Mesothelial cell of epicardium (in vitro differentiated cells): ENCODE results near the gene FANCI. TPM values are rescaled to one million over a fixed set of nuclear protein-coding genes. Genes with fewer than 3 reads are reported as not detected.
A peak's percentile ranks its signal among the peaks of the same experiment; 100 is the strongest.

Experiments used
- DNase-seq, 2 experiments: peaks; one replicate each; pipeline ENCODE4 v3.0.0; 2021; ENCODE audit warnings: low spot score in 2 of 2; ENCODE audit not compliant: unreplicated experiment in 2 of 2
- H3K27ac Mint-ChIP-seq: 2 replicates; pipeline ENCODE4 v1.8.0; 2021; ENCODE audit warnings: mixed read lengths
- H3K27me3 Mint-ChIP-seq: 2 replicates; pipeline ENCODE4 v1.8.0; 2021; ENCODE audit warnings: low read depth, mixed read lengths
- H3K36me3 Mint-ChIP-seq: 2 replicates; pipeline ENCODE4 v1.8.0; 2021; ENCODE audit warnings: mixed read lengths
- H3K4me1 Mint-ChIP-seq: 2 replicates; pipeline ENCODE4 v1.8.0; 2021; ENCODE audit warnings: mixed read lengths
- H3K4me3 Mint-ChIP-seq: 2 replicates; pipeline ENCODE4 v1.8.0; 2021; ENCODE audit warnings: mild to moderate bottlenecking, moderate library complexity, mixed read lengths
- H3K9me3 Mint-ChIP-seq: 2 replicates; pipeline ENCODE4 v1.8.0; 2021; ENCODE audit warnings: mixed read lengths
- CTCF ChIP-seq: fragments of 200-600 bp; sonication (generic); IDR thresholded peaks from one replicate; pipeline ENCODE4 v1.5.0; 2021; ENCODE audit warnings: antibody characterized with exemption; ENCODE audit not compliant: unreplicated experiment
- total RNA-seq: library from RNA; stranded (reverse); gene quantifications from 3 replicates; pipeline ENCODE4 v1.2.1, GENCODE V29; 2021

FANCI gene
- total RNA-seq, 1 donor from 2014 or later, result 37.2 TPM

DNA sequence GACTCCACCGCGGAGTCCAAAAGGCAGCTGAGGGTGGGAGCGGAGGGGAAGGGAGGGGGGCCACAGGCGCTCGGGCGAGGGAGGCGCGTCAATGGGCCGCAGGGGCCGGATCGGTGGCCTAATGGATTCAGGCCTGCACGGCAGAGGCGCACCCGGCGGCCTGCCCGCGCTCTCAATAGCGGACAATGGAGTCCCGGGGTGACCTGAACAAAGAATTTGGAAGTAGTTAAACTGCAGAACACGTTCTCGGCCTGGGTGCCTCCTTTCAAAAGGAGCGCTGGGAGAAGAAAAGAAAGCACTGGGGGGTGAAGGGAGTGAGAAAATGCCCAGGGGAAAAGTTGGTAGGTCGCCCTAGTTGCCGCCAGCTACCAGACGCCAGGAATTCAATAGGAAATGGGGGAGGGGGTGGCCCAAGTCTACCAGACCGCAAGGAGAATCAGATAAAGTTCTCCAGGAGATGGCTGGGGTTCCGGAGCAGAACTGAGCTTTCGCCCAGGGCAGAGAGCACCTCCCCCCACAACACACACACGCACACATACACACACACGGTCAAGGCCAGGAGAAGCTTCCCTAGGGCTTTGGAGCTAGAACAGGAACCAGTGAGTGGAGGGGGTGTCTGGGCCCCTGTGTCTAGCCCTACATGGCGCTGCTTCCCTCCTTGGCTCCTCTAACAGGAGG lies 116.7 kb downstream of the FANCI start:
- Mint-ChIP-seq H3K4me3 (no peak overlapping the region), H3K9me3 (no peaks in the 10 kb centered on the region), H3K36me3 (no peaks in the 10 kb centered on the region), H3K27ac (no peak overlapping the region), H3K4me1 (peaks cover 2% of the 10 kb centered on the region), H3K27me3 (peaks cover 95% of the 10 kb centered on the region)
- no peak for DNase-seq
- TF ChIP-seq CTCF, result no peak

- Mint-ChIP-seq H3K4me1 (peaks cover 2% of the 10 kb centered on the region), H3K4me3 (no peak overlapping the region), H3K36me3 (no peaks in the 10 kb centered on the region), H3K27ac (no peak overlapping the region), H3K27me3 (peaks cover 95% of the 10 kb centered on the region), H3K9me3 (no peaks in the 10 kb centered on the region)
- peak; percentile 77 to 91 for DNase-seq
- TF ChIP-seq CTCF, result no peak
Measured at GRCh38 chr15:89361451-89362202, 117.8 kb downstream of the FANCI start.

GRCh38 chr15:89362203-89363101 lies 118.7 kb downstream of the FANCI start:
- peaks cover 5% of the 10 kb centered on the region for H3K4me1 Mint-ChIP-seq
- no peak for TF ChIP-seq CTCF
- H3K27ac Mint-ChIP-seq, result no peak overlapping the region
- no peaks in the 10 kb centered on the region for H3K36me3 Mint-ChIP-seq
- no peaks in the 10 kb centered on the region for H3K9me3 Mint-ChIP-seq
- no peak for DNase-seq
- H3K4me3 Mint-ChIP-seq, result no peak overlapping the region
- H3K27me3 Mint-ChIP-seq, result peaks cover 95% of the 10 kb centered on the region

GRCh38 chr15:89363133-89363532 lies 119.4 kb downstream of the FANCI start:
- no peak for DNase-seq
- Mint-ChIP-seq H3K27me3 (peaks cover 95% of the 10 kb centered on the region), H3K27ac (no peak overlapping the region), H3K4me1 (peaks cover 5% of the 10 kb centered on the region), H3K36me3 (no peaks in the 10 kb centered on the region), H3K9me3 (no peaks in the 10 kb centered on the region), H3K4me3 (no peak overlapping the region)
- no peak for TF ChIP-seq CTCF

GRCh38 chr15:89363770-89364169 lies 120.0 kb downstream of the FANCI start:
- Mint-ChIP-seq H3K36me3 (no peaks in the 10 kb centered on the region), H3K4me3 (no peak overlapping the region), H3K4me1 (peaks cover 7% of the 10 kb centered on the region), H3K27ac (no peak overlapping the region), H3K9me3 (no peaks in the 10 kb centered on the region), H3K27me3 (peaks cover 95% of the 10 kb centered on the region)
- TF ChIP-seq CTCF, result no peak
- no peak for DNase-seq
